GM18907 (cell line): ENCODE measurements around the gene PPP2R5D.
"Not testable (repeated sequence)": the region's sequence is repeated elsewhere in the genome, so short reads cannot be mapped to it uniquely, and the experiment has no call there.

Experiments used
- ATAC-seq: cut with Tn5 transposase; IDR thresholded peaks from one replicate; pipeline ENCODE4 v1.9.1; 2021; ENCODE audit warnings: mild to moderate bottlenecking, moderate library complexity; ENCODE audit not compliant: unreplicated experiment

Gene PPP2R5D

GRCh38 chr6:42984001-42984923 is at the start of gene PPP2R5D:
Gene PPP2R5D, plus strand, starts transcription at chr6:42984570. Its CDS starts 108 bp downstream, at chr6:42984678.
- peak; percentile 92 for ATAC-seq

GRCh38 chr6:42935322-42935721 is 49.0 kb upstream of the PPP2R5D start:
- no peak for ATAC-seq

- no peak for ATAC-seq
Observed at GRCh38 chr6:42936398-42936797, 48.0 kb upstream of the PPP2R5D start.

GRCh38 chr6:42937548-42938427 is 46.6 kb upstream of the PPP2R5D start:
- no peak for ATAC-seq

GRCh38 chr6:42938428-42938796 is 46.0 kb upstream of the PPP2R5D start:
- no peak for ATAC-seq

GRCh38 chr6:42938987-42939809 is 45.2 kb upstream of the PPP2R5D start:
- ATAC-seq, result no peak

- ATAC-seq, result no peak
Observed at GRCh38 chr6:42939810-42940167, 44.6 kb upstream of the PPP2R5D start.

- ATAC-seq, result no peak
Observed at GRCh38 chr6:42940493-42941045, 43.8 kb upstream of the PPP2R5D start.

- not testable (repeated sequence) for ATAC-seq
Observed at GRCh38 chr6:42941356-42941755, 43.0 kb upstream of the PPP2R5D start.

GRCh38 chr6:42942444-42942843 is 41.9 kb upstream of the PPP2R5D start:
- no peak for ATAC-seq

GRCh38 chr6:42947950-42948349 is 36.4 kb upstream of the PPP2R5D start:
- no peak for ATAC-seq

GRCh38 chr6:42952389-42952788 is 32.0 kb upstream of the PPP2R5D start:
- no peak for ATAC-seq

- not testable (repeated sequence) for ATAC-seq
Observed at GRCh38 chr6:42954405-42954804, 30.0 kb upstream of the PPP2R5D start.

- no peak for ATAC-seq
Observed at GRCh38 chr6:42958125-42958524, 26.2 kb upstream of the PPP2R5D start.

- ATAC-seq, result no peak
Observed at GRCh38 chr6:42959917-42960242, 24.5 kb upstream of the PPP2R5D start.

GRCh38 chr6:42960243-42961019 is 23.9 kb upstream of the PPP2R5D start, which contains the start of gene GNMT:
Gene GNMT, plus strand, starts transcription at chr6:42960754. Its CDS starts 14 bp downstream, at chr6:42960768.
- no peak for ATAC-seq

- no peak for ATAC-seq
Observed at GRCh38 chr6:42961020-42961470, 23.3 kb upstream of the PPP2R5D start.

GRCh38 chr6:42962096-42962495 is 22.3 kb upstream of the PPP2R5D start:
- ATAC-seq, result no peak

GRCh38 chr6:42962502-42963178 is 21.7 kb upstream of the PPP2R5D start:
- ATAC-seq, result no peak
